Right ventricle myocardium superior (tissue), 1 donor: ENCODE results near the gene AQP2. TPM values are rescaled to one million over a fixed set of nuclear protein-coding genes. Genes with fewer than 3 reads are reported as not detected.

Experiments
- ATAC-seq: fragments of 200-7000 bp; cut with Tn5 transposase; one replicate; pipeline ENCODE4 v1.9.1; 2020; ENCODE audit warnings: mild to moderate bottlenecking; ENCODE audit not compliant: poor library complexity
- DNase-seq: peaks from one replicate; pipeline ENCODE4 v3.0.0-alpha.2; 2020
- intact Hi-C: fragments of 100-400 bp; cut with DNase I; formaldehyde crosslinking; loops from one replicate; pipeline ENCODE4 v1.11.2; 2022
- total RNA-seq: library from RNA; stranded (reverse); fragmentation: NEBNext Ultra II Directional; extraction: Animal tissue kit (Norgen Biotek cat#: 25700); gene quantifications from one replicate; pipeline ENCODE4 v1.2.1, GENCODE V29; 2021
- donor health status: DM: no; HTN: yes; CAD: no; lungs with severe emphysema.

The AQP2 gene
- total RNA-seq, 1 donor from 2014 or later: not detected

DNA sequence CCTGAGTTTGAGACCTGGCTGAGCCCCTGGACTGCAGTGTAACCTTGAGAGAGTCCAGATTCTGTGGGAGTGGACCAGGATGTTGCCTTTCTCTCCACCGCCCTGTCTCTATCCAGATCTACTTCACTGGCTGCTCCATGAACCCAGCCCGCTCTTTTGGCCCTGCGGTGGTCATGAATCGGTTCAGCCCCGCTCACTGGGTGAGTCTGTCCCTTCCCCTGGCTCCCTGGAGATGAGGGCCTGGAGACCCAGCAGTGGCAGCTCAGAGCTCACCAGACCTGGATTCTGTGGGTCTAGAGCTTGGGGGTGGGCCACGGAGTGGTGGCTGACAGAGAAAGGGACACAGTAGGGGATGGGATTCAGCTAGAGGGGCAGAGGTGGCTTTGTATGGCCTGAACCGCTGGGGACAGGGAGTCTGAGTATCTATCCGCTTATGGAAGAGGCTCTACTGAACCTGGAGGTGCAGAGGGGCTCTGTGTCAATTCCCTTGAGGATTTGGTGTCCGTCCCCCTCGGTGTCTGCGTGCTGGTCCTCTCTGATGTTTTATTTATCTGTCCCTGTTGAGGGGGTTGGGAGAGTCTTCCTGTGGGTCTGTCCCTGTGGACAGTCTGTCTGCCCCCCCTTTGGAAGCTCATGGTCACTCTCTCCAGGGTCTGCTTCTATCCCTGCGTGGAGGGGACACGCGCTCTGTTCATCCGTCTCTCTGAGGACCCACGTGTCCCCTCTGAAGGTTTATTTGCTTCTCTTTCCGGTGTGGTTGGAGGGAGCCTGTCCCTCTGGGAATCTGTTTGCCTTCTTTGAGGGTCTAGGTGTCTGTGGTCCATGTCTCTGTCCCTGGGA lies 13.7 kb downstream of the AQP2 start:
- no peak for DNase-seq
- ATAC-seq: no peak
- intact Hi-C loops: no loop called here

DNA sequence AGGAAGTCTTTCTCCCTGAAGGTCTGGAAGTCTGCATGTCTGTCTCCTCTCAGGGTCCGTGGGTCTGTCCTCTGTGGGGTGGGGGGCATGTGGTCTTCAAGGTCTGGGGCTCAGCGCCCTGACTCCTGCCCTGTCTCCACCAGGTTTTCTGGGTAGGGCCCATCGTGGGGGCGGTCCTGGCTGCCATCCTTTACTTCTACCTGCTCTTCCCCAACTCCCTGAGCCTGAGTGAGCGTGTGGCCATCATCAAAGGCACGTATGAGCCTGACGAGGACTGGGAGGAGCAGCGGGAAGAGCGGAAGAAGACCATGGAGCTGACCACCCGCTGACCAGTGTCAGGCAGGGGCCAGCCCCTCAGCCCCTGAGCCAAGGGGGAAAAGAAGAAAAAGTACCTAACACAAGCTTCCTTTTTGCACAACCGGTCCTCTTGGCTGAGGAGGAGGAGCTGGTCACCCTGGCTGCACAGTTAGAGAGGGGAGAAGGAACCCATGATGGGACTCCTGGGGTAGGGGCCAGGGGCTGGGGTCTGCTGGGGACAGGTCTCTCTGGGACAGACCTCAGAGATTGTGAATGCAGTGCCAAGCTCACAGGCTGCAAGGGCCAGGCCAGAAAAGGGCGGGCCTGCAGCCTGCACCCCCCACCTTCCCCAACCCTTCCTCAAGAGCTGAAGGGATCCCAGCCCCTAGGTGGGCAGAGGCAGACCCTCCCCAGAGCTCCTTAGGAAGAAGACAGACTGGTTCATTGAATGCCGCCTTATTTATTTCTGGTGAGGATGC lies 14.5 kb downstream of the AQP2 start:
- ATAC-seq (no peak), DNase-seq (no peak)
- intact Hi-C loops: loop anchor here (5.0 kb wide), 1 partner anchor 107 kb away; no protein-coding TSS in a partner anchor

GRCh38 chr12:49965836-49966235 lies 15.3 kb downstream of the AQP2 start:
- ATAC-seq (no peak), DNase-seq (no peak)
- intact Hi-C loops: loop anchor here (2.0 to 5.0 kb wide), 2 partner anchors 91 to 106 kb away; partner anchors contain the start of gene ASIC1

- intact Hi-C loops: loop anchor here (2.0 to 5.0 kb wide), 2 partner anchors 90 to 106 kb away; partner anchors contain the start of gene ASIC1
- no peak for DNase-seq
- no peak for ATAC-seq
These were observed 16.0 kb downstream of the AQP2 start for GRCh38 chr12:49966511-49967041.

GRCh38 chr12:49967042-49967776 lies 16.7 kb downstream of the AQP2 start:
- intact Hi-C loops: loop anchor here (2.0 to 5.0 kb wide), 2 partner anchors 90 to 105 kb away; partner anchors contain the start of gene ASIC1
- DNase-seq (peak; percentile 95), ATAC-seq (peak; percentile 87)

DNA sequence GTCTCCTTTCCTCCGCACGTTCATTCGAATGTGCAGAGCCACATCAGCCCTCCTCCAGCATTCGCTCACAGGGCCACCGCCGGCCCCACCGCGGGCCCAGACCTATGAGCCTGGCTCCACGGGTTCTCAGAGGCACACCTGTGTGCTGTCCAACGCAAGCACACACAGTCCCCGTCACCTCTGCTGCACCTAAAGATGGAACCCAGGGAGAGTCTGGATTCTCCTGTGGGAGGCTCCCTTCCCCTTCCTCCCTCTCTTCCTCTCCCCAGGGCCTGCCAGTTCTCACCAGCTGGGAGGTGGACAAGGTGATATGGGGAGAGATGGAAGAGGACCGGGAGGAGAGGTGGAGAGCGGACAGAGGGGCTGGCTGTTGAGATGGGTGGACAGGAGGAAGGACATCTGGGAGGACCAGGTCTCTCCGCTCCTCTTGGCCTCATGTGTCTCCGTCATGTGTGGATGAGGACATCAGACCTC lies 17.3 kb downstream of the AQP2 start:
- ATAC-seq (no peak), DNase-seq (no peak)
- intact Hi-C loops: loop anchor here (2.0 to 5.0 kb wide), 2 partner anchors 89 to 104 kb away; partner anchors contain the start of gene ASIC1

DNA sequence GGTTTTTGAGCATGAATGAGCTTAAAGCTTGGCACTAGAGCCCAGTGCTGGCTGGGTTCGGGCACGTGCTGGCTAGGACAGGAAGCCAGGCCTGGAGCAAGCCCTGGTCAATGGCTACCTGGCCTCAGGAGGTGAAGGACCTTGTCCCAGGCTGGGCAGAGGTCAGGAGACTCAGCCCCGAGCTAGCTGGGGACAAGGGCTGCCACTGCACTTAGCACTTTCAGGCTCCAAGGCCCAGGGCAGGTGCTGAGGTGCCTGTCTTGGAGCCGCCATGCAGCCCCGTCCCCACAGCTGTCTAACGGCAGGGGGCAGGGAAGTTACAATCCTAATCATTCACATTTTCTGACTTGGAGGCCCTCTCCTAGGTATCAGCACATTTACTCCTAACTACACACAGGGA lies 17.9 kb downstream of the AQP2 start:
- DNase-seq (no peak), ATAC-seq (no peak)
- intact Hi-C loops: loop anchor here (5.0 kb wide), 1 partner anchor 104 kb away; no protein-coding TSS in a partner anchor

- DNase-seq: no peak
- ATAC-seq: no peak
- intact Hi-C loops: loop anchor here (5.0 kb wide), 1 partner anchor 103 kb away; no protein-coding TSS in a partner anchor
These were observed 18.5 kb downstream of the AQP2 start for GRCh38 chr12:49969027-49969426.

DNA sequence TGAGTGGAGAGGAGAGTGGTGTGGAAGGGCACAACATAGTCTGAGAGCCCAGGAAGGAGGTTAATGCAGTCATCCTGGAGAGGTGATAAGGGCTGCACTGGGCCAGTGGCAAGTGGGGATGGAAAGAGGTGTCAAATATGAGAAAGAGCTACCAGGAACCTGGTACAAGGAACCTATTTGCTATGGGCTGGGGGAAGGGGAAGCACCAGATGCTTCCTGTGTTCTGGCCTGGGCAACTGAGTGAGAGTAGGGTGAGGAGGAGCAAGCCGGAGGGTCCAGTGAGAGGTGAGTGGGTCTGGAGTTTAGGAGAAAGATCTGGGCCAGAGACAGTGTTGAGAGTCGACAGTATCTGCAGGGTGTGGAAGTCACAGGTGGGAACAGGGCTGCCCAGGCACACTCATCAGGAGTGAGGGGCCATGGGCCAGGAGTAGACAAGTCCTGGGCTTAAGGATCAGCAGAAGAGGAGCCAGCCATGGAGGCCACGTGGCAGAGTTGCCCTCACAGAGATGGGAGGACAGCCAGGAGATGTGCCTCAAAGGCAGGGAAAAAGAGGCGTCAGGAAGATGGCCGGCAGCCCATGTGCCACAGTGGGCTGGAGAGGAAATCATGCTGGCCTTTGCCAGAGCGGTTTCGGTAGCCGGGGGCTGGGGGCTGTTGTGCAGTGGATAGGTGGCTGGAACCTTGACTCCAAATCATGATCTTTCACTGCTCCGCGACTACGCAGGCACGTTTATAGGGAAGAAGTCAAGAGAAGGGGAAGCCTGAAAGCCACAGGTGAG lies 19.3 kb downstream of the AQP2 start:
- intact Hi-C loops: loop anchor here (5.0 to 10.0 kb wide), 2 partner anchors 102 to 195 kb away; no protein-coding TSS in a partner anchor
- ATAC-seq (no peak), DNase-seq (no peak)

DNA sequence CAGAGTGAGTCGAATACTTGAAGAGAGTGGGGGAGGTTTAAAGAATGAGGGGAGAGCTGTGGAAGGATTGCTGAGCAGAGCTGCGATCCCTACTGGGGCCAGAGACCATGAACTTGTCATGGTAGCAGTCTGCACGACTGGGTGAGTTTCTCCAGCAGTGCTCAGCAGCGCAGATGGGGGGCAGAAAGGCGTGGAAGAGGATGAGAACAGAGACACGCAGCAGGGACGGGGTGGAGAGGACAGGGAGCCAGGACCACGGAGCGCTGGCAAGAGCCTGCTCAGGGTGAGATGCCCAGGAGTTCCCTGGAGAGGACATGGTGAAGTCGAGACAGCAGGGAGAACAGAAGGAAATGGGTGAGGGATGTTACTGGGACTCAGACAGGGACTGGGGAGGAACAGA lies 20.1 kb downstream of the AQP2 start:
- ATAC-seq (no peak), DNase-seq (no peak)
- intact Hi-C loops: loop anchor here (10.0 kb wide), 1 partner anchor 196 kb away; no protein-coding TSS in a partner anchor

DNA sequence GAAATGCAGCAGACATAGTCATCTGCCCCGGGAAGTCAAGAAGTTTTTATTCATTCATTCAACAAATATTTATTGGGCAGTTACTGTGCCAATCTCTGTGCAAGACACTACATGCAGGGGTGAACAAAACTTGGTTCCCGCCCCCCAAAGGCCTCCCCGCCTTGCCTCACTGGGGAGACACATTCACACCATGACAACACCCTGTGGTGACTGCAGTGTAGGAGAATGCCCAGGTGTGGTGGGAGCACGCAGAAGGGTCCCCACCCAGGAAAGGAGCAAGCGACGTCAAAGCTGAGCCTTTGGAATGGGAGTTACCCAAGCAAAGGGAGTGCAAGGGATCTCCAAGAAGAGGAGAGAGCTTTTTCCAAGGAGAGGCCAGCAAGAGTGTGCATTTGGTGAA lies 20.6 kb downstream of the AQP2 start:
- DNase-seq (no peak), ATAC-seq (no peak)
- intact Hi-C loops: loop anchor here (10.0 kb wide), 1 partner anchor 196 kb away; no protein-coding TSS in a partner anchor

DNA sequence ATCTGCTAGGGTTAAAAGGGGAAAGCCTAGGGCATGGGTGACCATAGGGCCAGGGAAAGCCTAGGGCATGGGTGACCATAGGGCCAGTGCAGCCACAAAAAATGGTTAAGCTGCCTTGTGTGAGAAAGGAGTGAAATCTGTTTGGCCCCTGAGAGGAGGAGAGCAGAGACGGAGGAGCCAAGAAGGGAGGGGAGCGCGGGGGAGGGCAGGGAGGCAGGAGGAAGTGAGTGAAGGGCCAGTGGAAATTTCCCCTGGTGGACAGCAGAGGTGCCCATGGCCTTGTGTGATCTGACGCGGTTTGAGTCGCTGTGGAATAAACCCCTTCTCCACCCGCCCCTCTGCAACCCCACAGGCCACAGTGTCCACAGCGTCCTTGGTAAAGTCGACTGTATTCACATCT lies 21.6 kb downstream of the AQP2 start:
- DNase-seq: no peak
- intact Hi-C loops: loop anchor here (10.0 kb wide), 1 partner anchor 197 kb away; no protein-coding TSS in a partner anchor
- ATAC-seq: no peak

DNA sequence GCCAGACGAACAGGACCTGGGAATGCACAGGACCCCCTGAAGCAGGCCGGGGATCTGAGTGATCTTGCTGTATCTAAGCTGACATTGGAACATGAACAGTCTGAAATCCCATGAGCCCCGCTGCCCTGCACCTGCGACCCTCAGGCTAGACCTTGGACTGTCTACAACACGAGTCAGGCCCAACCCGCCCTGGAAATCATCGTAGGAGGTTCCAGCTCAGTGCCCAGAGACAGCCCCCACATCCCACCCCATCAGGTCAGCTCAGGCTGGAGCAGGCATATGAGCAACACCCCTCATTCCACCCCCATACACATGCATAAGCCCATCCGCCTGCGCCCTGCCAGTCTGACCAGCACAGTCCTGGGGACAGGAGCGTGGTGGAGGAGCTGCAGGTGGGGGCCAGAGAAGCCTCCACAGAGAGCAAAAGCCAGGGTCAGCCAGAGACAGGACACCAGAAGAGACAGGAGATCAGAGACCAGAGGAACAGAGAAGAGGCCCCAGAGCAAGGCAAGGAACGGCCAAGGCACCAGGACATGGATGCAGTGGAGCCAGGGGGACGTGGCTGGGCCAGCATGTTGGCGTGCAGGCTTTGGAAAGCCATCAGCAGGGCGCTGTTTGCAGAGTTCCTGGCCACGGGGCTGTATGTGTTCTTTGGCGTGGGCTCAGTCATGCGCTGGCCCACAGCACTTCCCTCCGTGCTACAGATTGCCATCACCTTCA lies 22.3 kb downstream of the AQP2 start, which contains the start of gene AQP6:
Gene AQP6, plus strand, starts transcription at position 307 of the 720 bp plus-strand sequence. Its CDS starts 227 bp downstream, at position 534.
- intact Hi-C loops: loop anchor here (10.0 kb wide), 1 partner anchor 198 kb away; no protein-coding TSS in a partner anchor

DNA sequence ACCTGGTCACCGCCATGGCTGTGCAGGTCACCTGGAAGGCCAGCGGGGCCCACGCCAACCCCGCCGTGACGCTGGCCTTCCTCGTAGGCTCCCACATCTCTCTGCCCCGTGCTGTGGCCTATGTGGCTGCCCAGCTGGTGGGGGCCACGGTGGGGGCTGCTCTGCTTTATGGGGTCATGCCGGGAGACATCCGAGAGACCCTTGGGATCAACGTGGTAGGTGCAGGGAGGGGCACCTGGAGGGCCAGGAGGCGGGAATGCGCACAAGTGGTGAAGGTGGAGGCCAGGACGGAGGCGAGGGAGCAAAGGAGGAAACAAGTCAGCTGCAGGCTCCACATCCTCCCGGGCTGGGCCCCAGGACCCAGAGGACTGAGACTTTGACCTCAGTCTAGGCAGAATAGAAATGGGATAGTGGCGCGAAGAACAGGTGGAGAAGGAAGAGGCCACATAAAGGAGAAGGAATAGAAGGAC lies 22.9 kb downstream of the AQP2 start:
- DNase-seq (no peak), ATAC-seq (no peak)
- intact Hi-C loops: loop anchor here (10.0 kb wide), 1 partner anchor 199 kb away; no protein-coding TSS in a partner anchor

More for the DNA sequence above, 22.3 kb downstream of the AQP2 start, which contains the start of gene AQP6:
- no peak for DNase-seq
- no peak for ATAC-seq

DNA sequence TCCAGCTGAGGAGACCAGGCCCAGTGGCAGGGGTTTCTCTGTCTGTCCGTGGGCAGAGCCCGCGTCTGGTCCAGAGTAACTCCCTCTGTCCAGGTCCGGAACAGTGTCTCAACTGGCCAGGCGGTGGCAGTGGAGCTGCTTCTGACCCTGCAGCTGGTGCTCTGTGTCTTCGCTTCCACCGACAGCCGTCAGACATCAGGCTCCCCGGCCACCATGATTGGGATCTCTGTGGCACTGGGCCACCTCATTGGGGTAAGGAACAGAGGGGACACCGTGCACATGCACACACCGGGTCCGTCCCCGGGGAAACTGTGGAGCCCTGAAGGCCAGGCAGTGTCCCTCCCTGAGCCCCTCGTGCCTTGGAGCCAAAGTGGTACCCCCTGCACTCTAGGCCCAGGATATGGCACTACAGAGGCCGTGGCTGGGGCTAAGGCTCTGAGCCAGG lies 23.7 kb downstream of the AQP2 start:
- intact Hi-C loops: loop anchor here (10.0 kb wide), 1 partner anchor 199 kb away; no protein-coding TSS in a partner anchor
- ATAC-seq: peak; percentile 93
- DNase-seq: peak; percentile 84
